K562 (cell line): ENCODE measurements around the gene CMBL. TPM values are rescaled to one million over a fixed set of nuclear protein-coding genes. Genes with fewer than 3 reads are reported as not detected.

Experiments used
- ARID1B ChIP-seq: fragments of 450-650 bp; IDR thresholded peaks from 2 replicates; pipeline ENCODE4 v1.6.1; 2016; ENCODE audit warnings: antibody characterized with exemption, mild to moderate bottlenecking, inconsistent platforms
- ARNT ChIP-seq, 2 experiments: fragments of 450-650 bp; IDR thresholded peaks; 2 replicates each; pipeline ENCODE4 v1.6.1; 2016; ENCODE audit warnings: mild to moderate bottlenecking in 1 of 2
- BDP1 ChIP-seq: IDR thresholded peaks from 3 replicates; pipeline ENCODE4 v1.6.1; 2011; ENCODE audit not compliant: insufficient read length, insufficient read depth
- CTBP1 ChIP-seq: fragments of 450-650 bp; IDR thresholded peaks from 2 replicates; pipeline ENCODE4 v1.6.1; 2016; ENCODE audit warnings: borderline replicate concordance
- EHMT2 ChIP-seq: fragments of 450-650 bp; IDR thresholded peaks from 2 replicates; pipeline ENCODE4 v1.6.1; 2018; ENCODE audit warnings: antibody characterized with exemption
- ELF4 ChIP-seq: fragments of 450-650 bp; formaldehyde crosslinking; IDR thresholded peaks from 2 replicates; pipeline ENCODE4 v1.4.0; 2022; ENCODE audit warnings: missing genetic modification characterization
- GABPB1 ChIP-seq: sonication (generic); formaldehyde crosslinking; IDR thresholded peaks from 2 replicates; pipeline ENCODE4 v1.8.0; 2022; ENCODE audit warnings: mild to moderate bottlenecking, missing genetic modification reagents
- GABPB2 ChIP-seq: fragments of 250-450 bp; sonication (Bioruptor Pico); conservative IDR thresholded peaks from 2 replicates; pipeline ENCODE4 v1.5.1; 2021; ENCODE audit warnings: mild to moderate bottlenecking
- ILF3 ChIP-seq: fragments of 450-650 bp; IDR thresholded peaks from 2 replicates; pipeline ENCODE4 v1.6.1; 2018; ENCODE audit warnings: antibody characterized with exemption, mild to moderate bottlenecking, moderate library complexity, borderline replicate concordance
- LEF1 ChIP-seq: fragments of 450-650 bp; IDR thresholded peaks from 2 replicates; pipeline ENCODE4 v1.6.1; 2016; ENCODE audit warnings: mild to moderate bottlenecking
- MIER1 ChIP-seq: fragments of 450-650 bp; IDR thresholded peaks from 2 replicates; pipeline ENCODE4 v1.6.1; 2016; ENCODE audit warnings: antibody characterized with exemption, mild to moderate bottlenecking, low read depth
- PCBP2 ChIP-seq: fragments of 200-400 bp; formaldehyde crosslinking; IDR thresholded peaks from 2 replicates; pipeline ENCODE4 v1.6.1; 2018; ENCODE audit warnings: low read length, low read depth, mild to moderate bottlenecking, moderate library complexity; ENCODE audit not compliant: poor library complexity, severe bottlenecking
- SAP30 ChIP-seq: fragments of 200-600 bp; sonication (generic); IDR thresholded peaks from 2 replicates; pipeline ENCODE4 v1.6.1; 2012; ENCODE audit warnings: borderline replicate concordance, low read depth, mild to moderate bottlenecking, moderate library complexity, low read length, control low read depth, inconsistent platforms; ENCODE audit not compliant: insufficient read depth, poor library complexity, severe bottlenecking
- SIN3A ChIP-seq, 2 experiments: fragments of 150-350 bp in 1 of 2; IDR thresholded peaks; 2 replicates each; pipeline ENCODE4 v1.6.1; 2011 to 2016; ENCODE audit warnings: borderline replicate concordance in 2 of 2, low read depth in 2 of 2, low read length in 2 of 2, mild to moderate bottlenecking in 2 of 2, moderate library complexity in 2 of 2; ENCODE audit not compliant: control insufficient read depth in 1 of 2
- SMARCC2 ChIP-seq: fragments of 450-650 bp; IDR thresholded peaks from 2 replicates; pipeline ENCODE4 v1.6.1; 2017; ENCODE audit warnings: antibody characterized with exemption, moderate library complexity, mild to moderate bottlenecking, low read depth
- ZKSCAN8 ChIP-seq: fragments of 200-800 bp; sonication (Bioruptor generic); IDR thresholded peaks from 2 replicates; pipeline ENCODE4 v1.6.1; 2016; ENCODE audit warnings: missing genetic modification characterization, missing compliant biosample characterization
- ZNF232 ChIP-seq: sonication (generic); formaldehyde crosslinking; IDR thresholded peaks from 2 replicates; pipeline ENCODE4 v1.8.0; 2022; ENCODE audit warnings: mild to moderate bottlenecking, missing genetic modification reagents
- ZNF785 ChIP-seq: fragments of 250-450 bp; sonication (Bioruptor Pico); IDR thresholded peaks from 2 replicates; pipeline ENCODE4 v1.4.0; 2020; ENCODE audit warnings: mild to moderate bottlenecking
- polyA plus RNA-seq, 8 experiments: library from polyadenylated mRNA; depleted of rRNA in 4 of 8; stranded (reverse) in 5 of 8; unstranded in 3 of 8; fragments of >200 nt; fragmentation: Nextera tagmentation in 2 of 8; fragmentation: Illumina TruSeq in 1 of 8; extraction: Ambion mirVana in 2 of 8; extraction: Trizol in 1 of 8; gene quantifications; 2 replicates each; pipeline versions ENCODE4 v1.2.1 to v1.2.3, GENCODE V29; 2011 to 2014; ENCODE audit warnings: inconsistent platforms in 1 of 8, missing spikeins in 1 of 8
- total RNA-seq, 7 experiments: library from RNA; depleted of rRNA in 6 of 7; stranded (reverse); fragments of >200 nt in 6 of 7; fragmentation: Illumina TruSeq in 2 of 7; extraction: Trizol in 2 of 7; gene quantifications; 2 replicates each; pipeline versions ENCODE4 v1.2.1 to v1.2.3, GENCODE V29; 2011 to 2021; ENCODE audit warnings: low replicate concordance in 1 of 7
- TF ChIP-seq, protein P1 (sequence below), 2 experiments: fragments of 450-650 bp; formaldehyde crosslinking in 1 of 2; IDR thresholded peaks; 2 replicates each; pipeline versions ENCODE4 v1.4.0 to v1.6.1; 2014 to 2020; ENCODE audit warnings: mild to moderate bottlenecking in 2 of 2, borderline replicate concordance in 1 of 2, low read depth in 1 of 2
- TF ChIP-seq, protein P2 (sequence below): fragments of 250-450 bp; sonication (Bioruptor Pico); IDR thresholded peaks from 2 replicates; pipeline ENCODE4 v1.8.0; 2022; ENCODE audit warnings: moderate library complexity, mild to moderate bottlenecking, inconsistent platforms

Gene CMBL
- total and polyA plus RNA-seq, 9 of the 15 experiments (the other 6 are each of a cell fraction or from before 2014, with no cell fraction given) = 22.6 to 192 (median 71.1) TPM

DNA sequence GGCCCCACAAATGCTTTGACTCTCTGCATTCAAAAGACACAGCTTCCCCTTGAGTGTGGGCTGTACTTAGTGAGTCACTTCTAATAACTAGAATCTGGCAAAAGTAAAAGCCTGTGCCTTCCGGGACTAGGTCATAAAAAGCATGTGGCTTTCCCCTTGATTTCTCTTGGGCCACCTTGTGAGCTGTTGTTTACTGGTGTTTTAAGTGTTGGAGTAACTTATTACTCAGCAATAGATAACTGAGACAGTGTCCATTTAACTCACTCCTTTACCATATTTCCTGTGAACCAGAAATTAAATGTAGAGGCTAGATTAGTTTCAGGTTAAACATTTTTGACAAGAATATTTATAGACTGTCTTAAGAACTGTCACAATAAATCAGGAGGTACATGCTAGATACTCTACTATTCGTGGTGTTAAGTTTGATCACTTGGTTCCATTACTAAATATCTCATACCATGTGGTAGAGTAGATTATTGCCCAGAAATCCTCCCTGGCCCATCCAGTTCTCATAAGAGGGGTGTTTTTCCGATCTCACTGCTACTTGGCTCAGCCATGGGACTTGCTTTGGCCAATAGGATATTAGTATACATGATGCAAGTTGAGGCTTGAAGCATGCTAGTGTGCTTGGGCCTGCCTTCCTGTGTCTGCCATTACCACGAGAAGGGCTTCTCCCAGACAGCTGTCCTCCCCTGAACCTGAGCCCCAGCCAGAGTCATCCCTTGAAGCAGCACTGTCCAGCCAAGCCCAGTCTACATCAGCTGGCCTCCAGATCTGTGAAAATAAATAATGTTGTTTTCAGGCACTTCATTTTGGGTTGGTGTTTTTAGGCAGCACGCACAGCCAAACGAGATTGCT lies 10.4 kb upstream of the CMBL start (continued):
- no peak for TF ChIP-seq ELF4 (CRISPR knock-in tag)
- peak; percentile 62; the same call in 1 of the 2 replicates for TF ChIP-seq ARID1B
- no peak for TF ChIP-seq ZNF232
- TF ChIP-seq ARNT (IDR thresholded peaks at IDR 0.05) = peak in 1 of 2 experiments; percentile 46; a peak in 1 of 4 replicates
- TF ChIP-seq SMARCC2 = 0 out of 2 replicates have a peak, but pooled peaks have one; percentile 41
- TF ChIP-seq EHMT2 = 0 out of 2 replicates have a peak, but pooled peaks have one; percentile 30
- TF ChIP-seq, protein P1, sequence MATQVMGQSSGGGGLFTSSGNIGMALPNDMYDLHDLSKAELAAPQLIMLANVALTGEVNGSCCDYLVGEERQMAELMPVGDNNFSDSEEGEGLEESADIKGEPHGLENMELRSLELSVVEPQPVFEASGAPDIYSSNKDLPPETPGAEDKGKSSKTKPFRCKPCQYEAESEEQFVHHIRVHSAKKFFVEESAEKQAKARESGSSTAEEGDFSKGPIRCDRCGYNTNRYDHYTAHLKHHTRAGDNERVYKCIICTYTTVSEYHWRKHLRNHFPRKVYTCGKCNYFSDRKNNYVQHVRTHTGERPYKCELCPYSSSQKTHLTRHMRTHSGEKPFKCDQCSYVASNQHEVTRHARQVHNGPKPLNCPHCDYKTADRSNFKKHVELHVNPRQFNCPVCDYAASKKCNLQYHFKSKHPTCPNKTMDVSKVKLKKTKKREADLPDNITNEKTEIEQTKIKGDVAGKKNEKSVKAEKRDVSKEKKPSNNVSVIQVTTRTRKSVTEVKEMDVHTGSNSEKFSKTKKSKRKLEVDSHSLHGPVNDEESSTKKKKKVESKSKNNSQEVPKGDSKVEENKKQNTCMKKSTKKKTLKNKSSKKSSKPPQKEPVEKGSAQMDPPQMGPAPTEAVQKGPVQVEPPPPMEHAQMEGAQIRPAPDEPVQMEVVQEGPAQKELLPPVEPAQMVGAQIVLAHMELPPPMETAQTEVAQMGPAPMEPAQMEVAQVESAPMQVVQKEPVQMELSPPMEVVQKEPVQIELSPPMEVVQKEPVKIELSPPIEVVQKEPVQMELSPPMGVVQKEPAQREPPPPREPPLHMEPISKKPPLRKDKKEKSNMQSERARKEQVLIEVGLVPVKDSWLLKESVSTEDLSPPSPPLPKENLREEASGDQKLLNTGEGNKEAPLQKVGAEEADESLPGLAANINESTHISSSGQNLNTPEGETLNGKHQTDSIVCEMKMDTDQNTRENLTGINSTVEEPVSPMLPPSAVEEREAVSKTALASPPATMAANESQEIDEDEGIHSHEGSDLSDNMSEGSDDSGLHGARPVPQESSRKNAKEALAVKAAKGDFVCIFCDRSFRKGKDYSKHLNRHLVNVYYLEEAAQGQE (IDR thresholded peaks at IDR 0.05; ENCODE audit: borderline replicate concordance) = no peak
- TF ChIP-seq, protein P1 (CRISPR knock-in tag; IDR thresholded peaks at IDR 0.05; ENCODE audit: low read depth) = no peak
- TF ChIP-seq, protein P2, sequence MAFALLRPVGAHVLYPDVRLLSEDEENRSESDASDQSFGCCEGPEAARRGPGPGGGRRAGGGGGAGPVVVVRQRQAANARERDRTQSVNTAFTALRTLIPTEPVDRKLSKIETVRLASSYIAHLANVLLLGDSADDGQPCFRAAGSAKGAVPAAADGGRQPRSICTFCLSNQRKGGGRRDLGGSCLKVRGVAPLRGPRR = no peak
- no peak for TF ChIP-seq MIER1
- TF ChIP-seq ZKSCAN8 = peak; percentile 74
- TF ChIP-seq PCBP2 = no peak
- TF ChIP-seq SAP30 = no peak
- TF ChIP-seq GABPB2 = no peak
- no peak for TF ChIP-seq ILF3
- no peak for TF ChIP-seq GABPB1 (CRISPR knock-in tag)
- no peak for TF ChIP-seq SIN3A (IDR thresholded peaks at IDR 0.05; ENCODE audit: borderline replicate concordance in 2 of 2, control insufficient read depth in 1 of 2, low read depth in 2 of 2, low read length in 2 of 2)
- TF ChIP-seq ZNF785 (CRISPR knock-in tag) = no peak
- no peak for TF ChIP-seq BDP1
- no peak; the same call in none of the 2 replicates for TF ChIP-seq LEF1
- TF ChIP-seq CTBP1 = no peak
